ENCODE results near the gene RPSA. TPM values are rescaled to one million over a fixed set of nuclear protein-coding genes. Genes with fewer than 3 reads are reported as not detected.

RPSA gene
- total RNA-seq, 1 donor from 2014 or later = 3,451 TPM

DNA sequence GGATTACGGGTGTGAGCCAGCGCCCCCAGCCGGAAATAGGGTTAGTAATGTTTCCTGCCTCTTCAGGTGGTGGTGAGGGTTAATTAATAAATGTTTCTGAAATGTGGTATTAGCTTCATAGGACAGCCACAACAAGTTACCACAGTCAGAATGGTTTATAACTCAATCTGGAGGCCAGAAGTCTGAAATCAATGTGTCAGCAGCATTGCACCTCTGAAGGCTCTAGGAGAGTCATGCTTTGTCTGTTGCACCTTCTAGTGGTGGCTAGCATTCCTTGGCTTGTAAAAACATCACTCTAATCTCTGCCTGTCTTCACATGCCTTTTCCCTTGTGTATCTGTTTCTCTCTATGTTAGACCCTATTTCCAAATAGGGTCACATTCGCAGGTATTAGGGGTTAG lies 7.8 kb upstream of the RPSA start:
- H3K27me3 ChIP-seq (ENCODE audit: control insufficient read depth, insufficient read depth, low read length) = no peaks in the 10 kb centered on the region
- FAIRE-seq = no peak
- TF ChIP-seq, protein P1, sequence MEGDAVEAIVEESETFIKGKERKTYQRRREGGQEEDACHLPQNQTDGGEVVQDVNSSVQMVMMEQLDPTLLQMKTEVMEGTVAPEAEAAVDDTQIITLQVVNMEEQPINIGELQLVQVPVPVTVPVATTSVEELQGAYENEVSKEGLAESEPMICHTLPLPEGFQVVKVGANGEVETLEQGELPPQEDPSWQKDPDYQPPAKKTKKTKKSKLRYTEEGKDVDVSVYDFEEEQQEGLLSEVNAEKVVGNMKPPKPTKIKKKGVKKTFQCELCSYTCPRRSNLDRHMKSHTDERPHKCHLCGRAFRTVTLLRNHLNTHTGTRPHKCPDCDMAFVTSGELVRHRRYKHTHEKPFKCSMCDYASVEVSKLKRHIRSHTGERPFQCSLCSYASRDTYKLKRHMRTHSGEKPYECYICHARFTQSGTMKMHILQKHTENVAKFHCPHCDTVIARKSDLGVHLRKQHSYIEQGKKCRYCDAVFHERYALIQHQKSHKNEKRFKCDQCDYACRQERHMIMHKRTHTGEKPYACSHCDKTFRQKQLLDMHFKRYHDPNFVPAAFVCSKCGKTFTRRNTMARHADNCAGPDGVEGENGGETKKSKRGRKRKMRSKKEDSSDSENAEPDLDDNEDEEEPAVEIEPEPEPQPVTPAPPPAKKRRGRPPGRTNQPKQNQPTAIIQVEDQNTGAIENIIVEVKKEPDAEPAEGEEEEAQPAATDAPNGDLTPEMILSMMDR (IDR thresholded peaks at IDR 0.05; ENCODE audit: insufficient read depth, low read length, severe bottlenecking) = no peak
- peak; percentile 62 for DNase-seq (ENCODE audit: low read depth)
- no peak overlapping the region for H3K4me3 ChIP-seq (ENCODE audit: low read depth, low read length)
- H3K36me3 ChIP-seq (ENCODE audit: control insufficient read depth, insufficient read depth, low read length) = peaks cover 8% of the 10 kb centered on the region

GRCh38 chr3:39401983-39402382 lies 4.5 kb upstream of the RPSA start:
- Histone ChIP-seq H3K36me3 (ENCODE audit: control insufficient read depth, insufficient read depth, low read length) (no peaks in the 10 kb centered on the region), H3K4me3 (ENCODE audit: low read depth, low read length) (no peak overlapping the region), H3K27me3 (ENCODE audit: control insufficient read depth, insufficient read depth, low read length) (no peaks in the 10 kb centered on the region)
- TF ChIP-seq, protein P1 (IDR thresholded peaks at IDR 0.05; ENCODE audit: insufficient read depth, low read length, severe bottlenecking) = no peak
- DNase-seq (ENCODE audit: low read depth) (no peak), FAIRE-seq (no peak)

- H3K36me3 ChIP-seq (ENCODE audit: control insufficient read depth, insufficient read depth, low read length) = peaks cover 12% of the 10 kb centered on the region
- H3K27me3 ChIP-seq (ENCODE audit: control insufficient read depth, insufficient read depth, low read length) = no peaks in the 10 kb centered on the region
- H3K4me3 ChIP-seq (ENCODE audit: low read depth, low read length) = no peak overlapping the region
- DNase-seq (ENCODE audit: low read depth) (no peak), FAIRE-seq (no peak)
- TF ChIP-seq, protein P1 (IDR thresholded peaks at IDR 0.05; ENCODE audit: insufficient read depth, low read length, severe bottlenecking) = no peak
These were observed 1.4 kb upstream of the RPSA start for GRCh38 chr3:39404943-39405686.

- DNase-seq (ENCODE audit: low read depth) = no peak
- no peaks in the 10 kb centered on the region for H3K27me3 ChIP-seq (ENCODE audit: control insufficient read depth, insufficient read depth, low read length)
- TF ChIP-seq, protein P1 (IDR thresholded peaks at IDR 0.05; ENCODE audit: insufficient read depth, low read length, severe bottlenecking) = no peak
- FAIRE-seq = no peak
- H3K4me3 ChIP-seq (ENCODE audit: low read depth, low read length) = peak overlapping the region; percentile 20
- H3K36me3 ChIP-seq (ENCODE audit: control insufficient read depth, insufficient read depth, low read length) = peaks cover 13% of the 10 kb centered on the region
These were observed 693 bp upstream of the RPSA start for GRCh38 chr3:39405687-39406367.

DNA sequence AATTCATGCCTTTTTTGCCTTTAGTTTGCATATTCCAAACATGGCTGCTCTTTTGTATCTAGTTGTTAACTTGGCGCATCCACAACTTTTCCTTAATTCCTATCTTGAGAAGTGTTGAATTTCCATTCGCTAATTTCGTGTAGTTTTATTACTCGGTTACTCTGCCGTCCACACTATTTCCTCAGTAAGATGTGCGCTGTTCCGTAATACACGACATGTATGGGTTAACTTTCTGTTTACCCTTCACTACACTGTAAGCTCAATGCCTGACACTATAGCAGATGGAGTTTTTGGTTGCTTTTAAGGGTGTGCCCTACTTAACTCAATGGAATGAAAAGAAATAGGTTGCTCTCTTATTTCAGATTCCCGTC lies 724 bp downstream of the RPSA start:
- Histone ChIP-seq H3K36me3 (ENCODE audit: control insufficient read depth, insufficient read depth, low read length) (peaks cover 19% of the 10 kb centered on the region), H3K27me3 (ENCODE audit: control insufficient read depth, insufficient read depth, low read length) (no peaks in the 10 kb centered on the region), H3K4me3 (ENCODE audit: low read depth, low read length) (peak overlapping the region; percentile 80)
- FAIRE-seq (no peak), DNase-seq (ENCODE audit: low read depth) (no peak)
- TF ChIP-seq, protein P1 (IDR thresholded peaks at IDR 0.05; ENCODE audit: insufficient read depth, low read length, severe bottlenecking) = no peak
